SJSA1 (cell line): ENCODE results near the gene GRK1. TPM values are rescaled to one million over a fixed set of nuclear protein-coding genes. Genes with fewer than 3 reads are reported as not detected.

ENCODE experiments used
- DNase-seq, 2 experiments: peaks; one replicate each; pipeline ENCODE4 v3.0.0-alpha.2; 2015 to 2020; ENCODE audit warnings: low spot score in 2 of 2, low read depth in 1 of 2
- H3K27ac ChIP-seq: fragments of 250-450 bp; sonication (Bioruptor Pico); 2 replicates; pipeline ENCODE4 v1.5.1; 2020; ENCODE audit warnings: mild to moderate bottlenecking, moderate library complexity
- H3K27me3 ChIP-seq: fragments of 250-450 bp; sonication (Bioruptor Pico); replicated peaks from 2 replicates; pipeline ENCODE4 v1.5.1; 2020; ENCODE audit warnings: mild to moderate bottlenecking, moderate library complexity
- H3K36me3 ChIP-seq: fragments of 250-450 bp; sonication (Bioruptor Pico); 2 replicates; pipeline ENCODE4 v1.5.1; 2020; ENCODE audit warnings: mild to moderate bottlenecking
- H3K4me1 ChIP-seq: fragments of 250-450 bp; sonication (Bioruptor Pico); replicated peaks from 2 replicates; pipeline ENCODE4 v1.6.1; 2021; ENCODE audit warnings: mild to moderate bottlenecking
- H3K4me3 ChIP-seq: fragments of 250-450 bp; sonication (Bioruptor Pico); 2 replicates; pipeline ENCODE4 v1.5.1; 2020; ENCODE audit warnings: mild to moderate bottlenecking
- H3K9me3 ChIP-seq: fragments of 250-450 bp; sonication (Bioruptor Pico); replicated peaks from 2 replicates; pipeline ENCODE4 v1.5.1; 2020; ENCODE audit warnings: mild to moderate bottlenecking
- total RNA-seq: library from RNA; depleted of rRNA; stranded (reverse); fragments of >200 nt; shearing (Covaris generic); gene quantifications from 2 replicates; pipeline ENCODE4 v1.2.3, GENCODE V29; 2014

GRK1 gene
- total RNA-seq, 1 experiment from 2014 or later: 0.08 TPM

DNA sequence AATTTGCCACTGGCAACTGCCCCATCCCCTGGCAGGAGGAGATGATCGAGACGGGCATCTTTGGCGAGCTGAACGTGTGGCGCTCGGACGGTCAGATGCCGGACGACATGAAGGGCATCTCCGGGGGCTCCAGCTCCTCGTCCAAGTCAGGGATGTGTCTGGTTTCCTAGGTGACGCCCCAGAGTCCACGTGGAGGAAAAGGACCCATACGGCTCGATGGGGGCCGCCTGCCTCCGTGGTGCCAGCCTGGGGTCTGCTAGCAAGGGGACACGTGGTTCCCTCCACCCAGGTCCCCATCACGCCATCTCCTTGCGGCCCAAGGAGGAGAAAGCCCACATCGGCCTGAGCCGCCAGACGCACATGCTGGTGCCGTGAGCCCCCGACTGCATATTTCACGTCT is 68.2 kb downstream of the GRK1 start:
- Histone ChIP-seq H3K4me1 (no peaks in the 10 kb centered on the region), H3K27ac (no peak overlapping the region), H3K4me3 (no peak overlapping the region), H3K27me3 (peaks cover 38% of the 10 kb centered on the region), H3K9me3 (peaks cover 26% of the 10 kb centered on the region), H3K36me3 (no peaks in the 10 kb centered on the region)
- DNase-seq: no peak

DNA sequence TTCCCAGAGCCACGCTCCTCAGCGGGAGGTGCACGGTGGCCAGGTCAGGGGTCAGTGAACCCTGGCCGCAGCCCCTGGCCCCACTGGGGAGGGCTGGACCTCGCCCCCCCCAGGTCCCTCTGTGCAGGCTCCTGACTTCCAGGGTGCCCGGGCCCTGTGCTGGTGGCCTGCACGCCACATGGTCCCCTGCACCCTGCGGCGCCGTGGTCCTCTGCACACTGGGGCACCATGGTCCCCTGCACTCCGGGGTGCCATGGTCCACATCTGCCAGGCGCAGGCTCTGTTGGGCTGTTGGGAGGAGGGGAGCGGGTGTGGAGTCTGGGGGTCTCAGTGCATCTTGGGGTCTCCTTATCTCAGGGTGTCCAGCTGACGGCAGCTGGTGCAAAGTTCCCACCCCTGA is 68.7 kb downstream of the GRK1 start:
- Histone ChIP-seq H3K9me3 (peaks cover 24% of the 10 kb centered on the region), H3K36me3 (no peaks in the 10 kb centered on the region)

DNA sequence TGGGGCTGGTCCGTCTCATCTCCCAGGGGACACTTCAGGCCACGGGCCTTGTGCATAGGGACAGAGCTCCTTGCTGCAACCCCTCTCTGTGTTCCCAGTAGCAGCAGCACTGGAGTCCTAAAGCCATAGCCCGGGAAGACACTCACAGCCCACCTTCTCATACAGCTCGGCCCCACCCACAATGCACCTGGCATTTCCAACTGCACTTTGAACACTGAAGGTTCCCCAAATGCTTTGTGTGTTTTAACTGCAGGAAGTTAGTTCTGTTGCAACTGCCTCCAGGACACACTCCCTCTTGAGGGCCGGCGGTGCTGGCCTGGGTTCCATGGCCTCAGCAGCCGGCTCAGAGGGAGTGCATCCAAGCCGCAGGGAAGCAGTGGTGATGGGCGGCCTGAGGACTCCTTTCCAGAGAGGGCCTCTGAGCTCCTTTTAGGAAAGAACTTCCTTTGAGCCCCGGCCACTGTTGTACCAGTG is 69.3 kb downstream of the GRK1 start:
- DNase-seq: no peak
- H3K27me3 ChIP-seq: peaks cover 32% of the 10 kb centered on the region
- no peaks in the 10 kb centered on the region for H3K36me3 ChIP-seq
- peaks cover 24% of the 10 kb centered on the region for H3K9me3 ChIP-seq
- no peak overlapping the region for H3K27ac ChIP-seq
- H3K4me3 ChIP-seq: no peak overlapping the region
- H3K4me1 ChIP-seq: peaks cover 2% of the 10 kb centered on the region

More for the DNA sequence above, 68.7 kb downstream of the GRK1 start:
- Histone ChIP-seq H3K27ac (no peak overlapping the region), H3K4me1 (no peaks in the 10 kb centered on the region), H3K27me3 (peaks cover 36% of the 10 kb centered on the region), H3K4me3 (no peak overlapping the region)
- DNase-seq: no peak

DNA sequence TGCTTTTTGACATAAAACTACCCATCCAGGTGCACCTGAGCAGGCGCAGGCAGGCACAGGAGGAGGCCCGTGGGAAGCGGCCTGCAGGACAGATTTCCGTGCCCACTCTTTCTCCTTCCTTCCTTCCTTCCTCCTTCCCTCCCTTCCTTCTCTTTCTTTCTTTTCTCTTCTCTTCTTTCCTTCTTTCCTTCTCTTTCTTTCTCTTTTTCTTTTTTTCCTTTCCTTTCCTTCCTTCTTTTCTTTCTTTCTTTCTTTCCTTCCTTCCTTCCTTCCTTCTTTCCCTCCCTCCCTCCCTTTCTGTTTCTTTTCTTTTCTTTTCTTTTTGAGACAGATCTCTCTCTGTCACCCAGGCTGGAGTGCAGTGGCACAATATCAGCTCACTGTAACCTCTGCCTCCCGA is 70.8 kb downstream of the GRK1 start:
- Histone ChIP-seq H3K9me3 (peaks cover 24% of the 10 kb centered on the region), H3K27ac (no peak overlapping the region), H3K27me3 (peaks cover 36% of the 10 kb centered on the region), H3K36me3 (no peaks in the 10 kb centered on the region), H3K4me3 (no peak overlapping the region), H3K4me1 (peaks cover 16% of the 10 kb centered on the region)
- DNase-seq: no peak

DNA sequence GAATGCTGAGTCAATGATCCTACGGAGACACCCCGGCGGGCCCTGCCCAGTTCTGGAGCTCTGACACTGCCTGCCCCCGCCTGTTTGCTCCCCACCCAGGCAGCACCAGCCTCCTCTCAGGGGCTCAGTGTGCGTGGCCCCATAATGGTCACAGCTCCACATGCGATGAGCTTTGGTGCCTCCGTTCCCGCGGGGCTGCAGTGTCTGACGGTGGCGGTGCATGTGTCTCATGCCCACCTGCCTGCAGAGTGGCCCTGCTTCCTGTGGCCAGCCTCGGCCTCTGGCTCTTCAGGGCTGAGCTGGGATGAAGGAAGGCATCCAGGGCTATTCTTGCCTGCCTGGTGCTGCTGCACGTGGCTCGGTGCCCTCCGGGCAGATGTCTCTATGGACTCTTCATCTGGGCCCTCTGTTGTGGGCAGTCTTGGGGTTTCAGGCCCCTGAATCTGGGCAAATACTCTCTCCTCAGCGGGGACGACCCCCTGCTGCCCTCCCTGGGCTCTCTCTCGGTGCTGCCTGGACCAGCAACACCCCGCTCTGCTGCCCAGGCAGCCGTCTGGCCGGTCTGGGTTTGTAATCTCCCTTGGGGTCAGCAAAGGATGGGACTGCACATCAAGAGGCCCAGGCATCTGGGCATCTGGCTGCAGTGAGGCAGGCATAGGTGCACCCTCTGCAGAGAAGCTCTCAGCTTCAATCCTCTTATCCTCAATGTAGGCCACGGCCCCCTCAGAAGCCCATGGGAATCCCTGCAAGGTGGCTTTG is 72.7 kb downstream of the GRK1 start:
- Histone ChIP-seq H3K4me3 (no peak overlapping the region), H3K27me3 (peaks cover 37% of the 10 kb centered on the region), H3K36me3 (no peaks in the 10 kb centered on the region), H3K4me1 (peaks cover 16% of the 10 kb centered on the region), H3K27ac (no peak overlapping the region), H3K9me3 (peaks cover 16% of the 10 kb centered on the region; the same call in 1 of the 2 replicates)
- no peak for DNase-seq

DNA sequence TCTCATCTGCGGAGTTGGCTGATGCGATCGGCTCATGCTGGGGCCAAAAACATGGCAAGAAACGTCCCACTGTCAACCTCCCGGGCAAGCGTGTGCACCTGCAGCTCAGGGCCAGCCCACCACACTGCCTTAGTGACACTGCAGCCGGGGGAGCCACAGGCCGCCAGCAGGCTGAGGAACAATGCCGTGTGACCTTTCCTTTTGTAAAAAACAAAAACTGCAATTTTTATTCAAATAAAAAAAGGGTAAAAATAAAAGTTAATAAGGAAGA is 73.2 kb downstream of the GRK1 start:
- DNase-seq: no peak

DNA sequence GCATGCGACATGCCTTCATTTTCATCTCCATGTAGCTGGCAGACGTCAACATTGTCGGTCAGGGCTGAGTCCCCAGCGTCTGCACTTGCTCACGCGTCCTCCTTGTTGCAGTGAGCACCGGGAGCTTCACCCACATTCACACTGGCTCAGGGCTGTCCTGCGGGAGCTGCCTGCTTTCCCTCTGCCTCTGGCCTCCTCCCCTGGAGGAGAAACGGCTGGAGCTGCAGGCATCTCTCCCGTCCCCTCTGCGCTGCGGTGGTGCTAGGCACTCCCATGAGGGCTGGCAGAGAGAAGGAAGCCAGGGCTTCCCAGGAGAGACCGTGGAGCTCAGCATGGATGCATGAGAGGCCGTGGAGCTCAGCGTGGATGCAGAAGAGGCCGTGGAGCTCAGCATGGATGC is 73.6 kb downstream of the GRK1 start:
- Histone ChIP-seq H3K27ac (no peak overlapping the region), H3K4me3 (no peak overlapping the region), H3K9me3 (peaks cover 8% of the 10 kb centered on the region; the same call in 1 of the 2 replicates), H3K4me1 (peaks cover 16% of the 10 kb centered on the region), H3K27me3 (peaks cover 40% of the 10 kb centered on the region), H3K36me3 (no peaks in the 10 kb centered on the region)
- no peak for DNase-seq

More for the DNA sequence above, 73.2 kb downstream of the GRK1 start:
- Histone ChIP-seq H3K27ac (no peak overlapping the region), H3K27me3 (peaks cover 40% of the 10 kb centered on the region), H3K4me3 (no peak overlapping the region), H3K9me3 (peaks cover 12% of the 10 kb centered on the region; the same call in 1 of the 2 replicates), H3K4me1 (peaks cover 16% of the 10 kb centered on the region), H3K36me3 (no peaks in the 10 kb centered on the region)

DNA sequence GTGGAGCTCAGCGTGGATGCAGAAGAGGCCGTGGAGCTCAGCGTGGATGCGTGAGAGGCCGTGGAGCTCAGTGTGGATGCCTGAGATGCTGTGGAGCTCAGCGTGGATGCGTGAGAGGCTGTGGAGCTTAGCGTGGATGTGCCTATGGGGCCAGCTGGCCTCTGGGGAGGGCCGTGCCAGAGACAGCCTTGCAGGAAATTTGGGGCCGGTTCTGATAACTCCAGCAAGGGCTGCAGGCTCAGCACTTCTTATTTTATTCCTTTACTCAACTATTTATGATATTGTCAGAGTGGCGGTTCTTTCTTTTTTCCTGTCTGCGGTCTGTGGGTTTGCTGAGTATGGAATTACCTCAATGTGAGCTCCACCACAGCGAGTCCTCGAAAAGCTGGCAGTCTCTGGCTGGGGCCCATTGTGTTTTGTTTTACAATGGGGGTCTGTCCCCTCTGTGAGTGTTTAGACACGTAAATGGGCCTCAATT is 74.2 kb downstream of the GRK1 start:
- H3K4me3 ChIP-seq: no peak overlapping the region
- no peak overlapping the region for H3K27ac ChIP-seq
- no peaks in the 10 kb centered on the region for H3K36me3 ChIP-seq
- DNase-seq: peak in 1 of 2 experiments; percentile 54
- H3K27me3 ChIP-seq: peaks cover 40% of the 10 kb centered on the region
- 0 out of 2 replicates have a peak, but pooled peaks cover 3% of the 10 kb centered on the region for H3K9me3 ChIP-seq
- peaks cover 16% of the 10 kb centered on the region for H3K4me1 ChIP-seq

DNA sequence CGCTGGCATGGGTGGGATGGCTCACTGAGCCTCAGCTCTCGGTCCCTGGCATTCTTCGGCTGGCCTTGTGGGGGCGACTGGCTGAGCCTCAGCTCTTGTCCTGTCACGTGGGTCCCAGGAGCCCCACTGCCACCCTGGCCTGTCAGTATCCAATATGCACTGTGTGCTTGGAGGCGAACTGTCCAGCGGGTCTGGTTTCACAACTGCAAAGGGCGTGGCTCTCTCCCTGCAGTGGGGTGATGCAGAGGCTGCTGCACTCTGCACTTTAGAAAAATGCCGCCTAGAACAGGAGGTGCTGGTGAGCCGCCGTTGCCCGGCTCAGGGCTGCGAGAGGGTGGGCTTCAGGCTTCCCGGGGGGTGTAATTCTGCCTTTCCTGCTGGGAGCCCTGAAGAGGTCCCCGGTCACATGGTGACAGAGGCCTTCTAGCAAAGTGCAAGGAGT is 75.0 kb downstream of the GRK1 start:
- H3K27ac ChIP-seq: no peak overlapping the region
- H3K9me3 ChIP-seq: no peaks in the 10 kb centered on the region
- H3K27me3 ChIP-seq: peaks cover 41% of the 10 kb centered on the region
- peak in 1 of 2 experiments; percentile 33 for DNase-seq
- no peaks in the 10 kb centered on the region for H3K36me3 ChIP-seq
- peaks cover 16% of the 10 kb centered on the region for H3K4me1 ChIP-seq
- no peak overlapping the region for H3K4me3 ChIP-seq

DNA sequence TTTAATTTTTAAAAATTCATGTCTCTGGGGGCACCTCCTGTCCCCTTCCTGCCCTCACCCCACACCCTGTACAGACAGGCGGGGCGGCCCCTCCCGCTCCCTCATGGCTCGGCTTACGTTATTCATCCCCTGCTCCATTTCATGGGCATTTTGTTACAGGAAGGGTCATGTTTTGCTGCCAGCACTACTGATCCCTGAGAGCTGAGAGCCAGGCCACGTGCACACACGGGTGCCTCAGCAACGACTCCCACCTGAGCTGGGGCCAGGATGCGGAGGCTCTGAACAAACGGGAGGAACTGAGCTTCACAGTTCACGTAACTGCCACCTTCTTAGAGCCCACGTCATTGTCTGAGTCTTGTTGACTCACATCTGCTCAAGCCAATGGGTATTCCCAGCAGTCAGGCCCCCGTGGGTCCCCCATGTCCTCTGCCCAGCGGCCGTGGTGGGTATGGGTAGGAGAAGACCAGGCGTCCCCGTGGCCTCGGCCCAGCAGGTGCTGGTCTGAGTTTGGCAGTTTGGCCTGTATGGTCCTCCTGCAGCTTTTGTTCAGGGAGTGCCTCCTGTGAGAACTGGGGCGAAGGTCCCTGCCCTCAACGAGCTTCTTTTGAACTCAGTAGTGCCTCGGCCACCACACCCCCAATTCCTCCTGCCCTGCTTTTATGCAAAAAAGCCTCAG is 75.6 kb downstream of the GRK1 start:
- no peak overlapping the region for H3K4me3 ChIP-seq
- peaks cover 41% of the 10 kb centered on the region for H3K27me3 ChIP-seq
- no peak overlapping the region for H3K27ac ChIP-seq
- peaks cover 16% of the 10 kb centered on the region for H3K4me1 ChIP-seq
- no peak for DNase-seq
- H3K9me3 ChIP-seq: no peaks in the 10 kb centered on the region
- no peaks in the 10 kb centered on the region for H3K36me3 ChIP-seq

DNA sequence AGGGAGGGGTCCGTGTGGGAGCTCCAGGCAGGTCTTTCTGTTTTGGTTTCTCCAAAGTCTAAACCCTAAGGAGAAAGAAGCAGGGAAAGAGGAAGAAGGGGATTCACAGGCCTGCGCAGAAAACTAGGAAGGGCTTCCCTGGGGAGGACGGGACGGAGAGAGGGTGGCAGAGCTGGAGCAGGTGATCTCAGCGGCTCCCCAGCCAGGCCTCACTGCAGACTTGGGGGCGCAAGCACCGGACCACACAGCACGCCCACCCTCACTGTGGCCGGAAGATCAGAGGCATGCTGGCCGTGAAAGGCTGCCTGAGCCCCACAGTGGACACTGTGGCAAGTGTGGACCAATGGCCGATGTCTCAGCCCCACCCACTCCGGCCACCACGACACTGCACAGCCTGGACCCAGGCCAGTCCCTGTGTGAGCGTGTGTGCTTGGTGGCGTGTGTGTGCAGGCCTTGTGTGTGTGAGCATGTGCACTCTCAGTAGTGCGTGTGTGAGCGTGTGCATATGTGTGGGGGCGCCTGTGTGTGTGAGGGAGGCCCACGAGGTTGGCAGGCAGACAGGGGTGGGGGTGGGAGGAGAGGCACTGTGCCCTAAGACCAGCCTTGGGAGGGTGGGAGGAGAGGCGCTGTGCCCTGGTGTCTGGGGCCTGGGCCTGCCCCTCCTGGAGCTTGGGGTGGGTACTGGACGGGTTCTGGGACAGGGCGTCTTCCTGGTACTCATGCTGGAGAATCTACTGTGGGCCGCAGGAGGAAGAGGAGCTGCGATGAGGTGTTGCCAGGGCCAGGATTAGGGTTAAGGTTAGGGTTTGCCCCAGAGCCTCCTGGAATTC is 76.6 kb downstream of the GRK1 start:
- peaks cover 39% of the 10 kb centered on the region for H3K27me3 ChIP-seq
- no peaks in the 10 kb centered on the region for H3K36me3 ChIP-seq
- no peak for DNase-seq
- H3K4me3 ChIP-seq: no peak overlapping the region
- H3K27ac ChIP-seq: no peak overlapping the region
- H3K4me1 ChIP-seq: peaks cover 16% of the 10 kb centered on the region
- H3K9me3 ChIP-seq: no peaks in the 10 kb centered on the region

DNA sequence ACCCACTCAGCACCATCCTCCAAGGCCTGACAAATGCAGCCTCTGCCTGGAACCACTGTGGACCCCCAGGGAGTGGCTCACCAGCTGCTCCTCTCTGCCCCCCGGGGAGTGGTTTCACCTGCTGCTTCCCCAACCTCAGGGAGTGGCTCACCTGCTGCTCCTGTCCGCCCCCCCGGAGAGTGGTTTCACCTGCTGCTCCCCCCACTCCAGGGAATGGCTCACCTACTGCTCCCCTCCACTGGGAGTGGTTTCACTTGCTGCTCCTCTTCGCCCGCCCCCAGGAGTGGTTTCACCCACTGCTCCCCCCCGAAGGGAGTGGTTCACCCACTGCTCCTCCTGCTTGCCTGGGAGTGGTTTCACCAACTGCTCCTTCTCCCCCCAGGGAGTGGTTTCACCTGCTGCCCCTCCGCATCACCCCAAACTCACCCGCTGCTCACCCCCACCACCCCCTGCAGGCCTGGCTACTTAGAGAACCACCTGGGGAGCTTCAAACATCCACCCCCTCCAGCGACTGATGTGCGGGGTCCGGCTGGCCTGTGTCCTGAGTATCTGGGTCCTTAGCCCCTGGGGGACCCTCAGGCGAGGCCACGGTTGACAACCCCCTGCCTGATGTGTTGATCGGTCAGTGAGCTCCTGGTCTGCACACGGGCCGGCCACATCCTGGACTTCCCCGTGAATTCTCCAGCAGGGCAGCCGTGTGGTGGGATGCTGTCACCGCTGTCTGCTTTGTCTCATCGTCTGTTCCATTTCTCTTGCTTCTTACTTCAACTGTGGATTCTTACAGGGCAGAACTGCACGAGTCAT is 77.4 kb downstream of the GRK1 start:
- no peak overlapping the region for H3K4me3 ChIP-seq
- H3K4me1 ChIP-seq: peaks cover 16% of the 10 kb centered on the region
- peaks cover 36% of the 10 kb centered on the region for H3K27me3 ChIP-seq
- H3K27ac ChIP-seq: no peak overlapping the region
- no peaks in the 10 kb centered on the region for H3K9me3 ChIP-seq
- DNase-seq: no peak
- no peaks in the 10 kb centered on the region for H3K36me3 ChIP-seq

DNA sequence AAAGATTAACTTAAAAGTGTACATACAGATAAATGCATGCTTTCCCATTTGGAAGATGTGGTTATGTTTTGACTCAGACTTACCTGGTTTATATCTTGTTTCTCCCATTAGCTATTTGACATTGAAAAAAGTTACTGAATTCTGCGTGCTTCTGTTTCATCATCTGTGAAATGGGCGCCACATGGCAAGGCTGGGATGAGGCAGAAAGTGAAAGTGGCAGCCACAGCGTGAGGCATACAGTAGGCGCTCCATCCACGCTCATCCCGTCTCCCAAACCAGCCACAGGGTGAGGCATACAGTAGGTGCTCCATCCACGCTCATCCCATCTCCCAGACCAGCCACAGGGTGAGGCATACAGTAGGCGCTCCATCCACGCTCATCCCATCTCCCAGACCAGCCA is 78.0 kb downstream of the GRK1 start:
- H3K27me3 ChIP-seq: peaks cover 34% of the 10 kb centered on the region
- peaks cover 2% of the 10 kb centered on the region; the same call in 1 of the 2 replicates for H3K9me3 ChIP-seq
- H3K4me3 ChIP-seq: no peak overlapping the region
- DNase-seq: no peak
- H3K4me1 ChIP-seq: peaks cover 16% of the 10 kb centered on the region
- no peaks in the 10 kb centered on the region for H3K36me3 ChIP-seq
- H3K27ac ChIP-seq: no peak overlapping the region
